H1 (cell line): Measurements from ENCODE around the gene FAM76B. TPM values are rescaled to one million over a fixed set of nuclear protein-coding genes. Genes with fewer than 3 reads are reported as not detected.

Experiments used
- CTCF ChIA-PET: fragments of 300-600 bp; sonication (Branson Sonifier 250); formaldehyde crosslinking; loops from one replicate; lab custom pipeline; 2021; ENCODE audit not compliant: partially characterized antibody; lab: Charles Lee
- POLR2A ChIA-PET: fragments of 300-600 bp; sonication (Branson Sonifier 250); formaldehyde crosslinking; loops from one replicate; lab custom pipeline; 2021; ENCODE audit warnings: inconsistent platforms; ENCODE audit not compliant: partially characterized antibody; lab: Charles Lee
- DNase-seq, 2 experiments: peaks; one replicate each; pipeline versions ENCODE4 v3.0.0 to v3.0.0-alpha.2; 2010 to 2022; ENCODE audit warnings: low spot score in 2 of 2, low read depth in 1 of 2, mixed read lengths in 1 of 2
- FAIRE-seq: peaks from 2 replicates; lab custom pipeline; 2011; peaks lifted over from hg19 to GRCh38; lab: Jason Lieb, UNC
- H2AFZ ChIP-seq: 2 replicates; pipeline ENCODE4 v1.8.1; 2012; ENCODE audit warnings: low read length, inconsistent platforms
- H2AK5ac ChIP-seq: 2 replicates; pipeline ENCODE4 v1.6.1; 2013; ENCODE audit warnings: low read depth, low read length
- H2BK120ac ChIP-seq: replicated peaks from 2 replicates; pipeline ENCODE3; 2013; ENCODE audit warnings: low read depth, low read length, inconsistent platforms
- H2BK12ac ChIP-seq: 2 replicates; pipeline ENCODE4 v1.6.1; 2013; ENCODE audit warnings: low read depth, low read length
- H2BK15ac ChIP-seq: 2 replicates; pipeline ENCODE4 v1.6.1; 2013; ENCODE audit warnings: low read length
- H2BK20ac ChIP-seq: 2 replicates; pipeline ENCODE4 v1.6.1; 2013; ENCODE audit warnings: low read length
- H2BK5ac ChIP-seq: 2 replicates; pipeline ENCODE4 v1.6.1; 2013; ENCODE audit warnings: low read depth, low read length
- H3K14ac ChIP-seq: 2 replicates; pipeline ENCODE4 v1.6.1; 2013; ENCODE audit warnings: inconsistent platforms; ENCODE audit not compliant: insufficient read length
- H3K18ac ChIP-seq: 2 replicates; pipeline ENCODE4 v1.6.1; 2013; ENCODE audit warnings: low read length; ENCODE audit errors: extremely low read depth
- H3K23ac ChIP-seq: 2 replicates; pipeline ENCODE4 v1.6.1; 2013; ENCODE audit warnings: inconsistent platforms; ENCODE audit not compliant: insufficient read length
- H3K23me2 ChIP-seq: 2 replicates; pipeline ENCODE4 v1.6.1; 2013; ENCODE audit warnings: low read depth, low read length
- H3K27ac ChIP-seq: 2 replicates; pipeline ENCODE4 v1.6.1; 2011; ENCODE audit warnings: low read depth, low read length, inconsistent platforms
- H3K27me3 ChIP-seq, 4 experiments: replicated peaks in 1 of 4; 1 replicate in 1 of 4; 2 replicates in 3 of 4; pipeline versions ENCODE4 v1.6.1 to v1.8.1; 2011 to 2013; ENCODE audit warnings: low read length in 3 of 4, mild to moderate bottlenecking in 3 of 4, inconsistent platforms in 2 of 4, mixed read lengths in 2 of 4, moderate library complexity in 1 of 4; ENCODE audit not compliant: control insufficient read depth in 3 of 4, insufficient read depth in 3 of 4; ENCODE audit errors: extremely low read depth in 1 of 4
- H3K36me3 ChIP-seq, 4 experiments: 2 replicates each; pipeline versions ENCODE4 v1.6.1 to v1.8.1; 2011 to 2013; ENCODE audit warnings: mild to moderate bottlenecking in 4 of 4, low read length in 3 of 4, moderate library complexity in 2 of 4, control low read depth in 1 of 4, inconsistent platforms in 1 of 4; ENCODE audit not compliant: insufficient read depth in 4 of 4, control insufficient read depth in 2 of 4
- H3K4ac ChIP-seq: replicated peaks from 2 replicates; pipeline ENCODE3; 2013; ENCODE audit warnings: low read length, low read depth, mixed read lengths, inconsistent platforms; ENCODE audit not compliant: insufficient read length
- H3K4me1 ChIP-seq, 4 experiments: replicated peaks in 1 of 4; 1 replicate in 1 of 4; 2 replicates in 3 of 4; pipeline versions ENCODE4 v1.6.1 to v1.8.1; 2011 to 2013; ENCODE audit warnings: low read length in 3 of 4, inconsistent platforms in 2 of 4, mixed read lengths in 1 of 4; ENCODE audit not compliant: insufficient read depth in 4 of 4, control insufficient read depth in 3 of 4
- H3K4me2 ChIP-seq, 2 experiments: 2 replicates each; pipeline versions ENCODE4 v1.6.1 to v1.8.1; 2011 to 2013; ENCODE audit warnings: low read depth in 2 of 2, low read length in 2 of 2, control low read depth in 1 of 2, inconsistent platforms in 1 of 2, mild to moderate bottlenecking in 1 of 2; ENCODE audit not compliant: insufficient read depth in 1 of 2
- H3K4me3 ChIP-seq, 4 experiments: fragments of 200-600, 300-600 bp in 1 of 4; sonication (generic), shearing (Covaris generic), sonication (Bioruptor Twin) in 1 of 4; 2 replicates each; pipeline versions ENCODE4 v1.5.1 to v1.8.1; 2011 to 2016; ENCODE audit warnings: low read length in 4 of 4, low read depth in 3 of 4, control low read depth in 2 of 4, inconsistent platforms in 2 of 4, mild to moderate bottlenecking in 2 of 4, mixed read lengths in 1 of 4, moderate library complexity in 1 of 4; ENCODE audit not compliant: insufficient read depth in 2 of 4; ENCODE audit errors: extremely low read depth in 1 of 4
- H3K56ac ChIP-seq: replicated peaks from 2 replicates; pipeline ENCODE3; 2013; ENCODE audit warnings: low read depth, mild to moderate bottlenecking, mixed read lengths, low read length, inconsistent platforms; ENCODE audit not compliant: insufficient read length
- H3K79me1 ChIP-seq: 2 replicates; pipeline ENCODE4 v1.6.1; 2013; ENCODE audit warnings: low read depth, low read length, control low read depth
- H3K79me2 ChIP-seq, 2 experiments: 2 replicates each; pipeline versions ENCODE4 v1.6.1 to v1.8.1; 2012 to 2013; ENCODE audit warnings: low read length in 2 of 2, mild to moderate bottlenecking in 2 of 2, inconsistent platforms in 1 of 2; ENCODE audit not compliant: insufficient read depth in 2 of 2, control insufficient read depth in 1 of 2
- H3K9ac ChIP-seq, 4 experiments: replicated peaks in 1 of 4; 1 replicate in 1 of 4; 2 replicates in 3 of 4; pipeline versions ENCODE4 v1.6.1 to v1.8.1; 2011 to 2013; ENCODE audit warnings: low read depth in 3 of 4, low read length in 3 of 4, control low read depth in 2 of 4, mild to moderate bottlenecking in 2 of 4, moderate library complexity in 2 of 4, inconsistent platforms in 1 of 4; ENCODE audit errors: extremely low read depth in 1 of 4
- H3K9me3 ChIP-seq, 2 experiments: 2 replicates each; pipeline versions ENCODE4 v1.6.1 to v1.8.1; 2012 to 2013; ENCODE audit warnings: mild to moderate bottlenecking in 2 of 2, moderate library complexity in 2 of 2, control low read depth in 1 of 2, inconsistent platforms in 1 of 2, low read depth in 1 of 2, low read length in 1 of 2, mixed read lengths in 1 of 2; ENCODE audit not compliant: insufficient read depth in 2 of 2
- H4K20me1 ChIP-seq, 2 experiments: replicated peaks in 1 of 2; 2 replicates each; pipeline versions ENCODE3 to v1.8.1; 2011 to 2013; ENCODE audit warnings: inconsistent platforms in 2 of 2, low read length in 2 of 2, mild to moderate bottlenecking in 1 of 2; ENCODE audit not compliant: insufficient read depth in 2 of 2, control insufficient read depth in 1 of 2
- H4K5ac ChIP-seq: 2 replicates; pipeline ENCODE4 v1.6.1; 2013; ENCODE audit warnings: low read length, low read depth, mixed read lengths, inconsistent platforms; ENCODE audit not compliant: insufficient read length
- H4K8ac ChIP-seq: 2 replicates; pipeline ENCODE4 v1.8.0; 2013; ENCODE audit warnings: mild to moderate bottlenecking, moderate library complexity, low read length, inconsistent platforms; ENCODE audit not compliant: insufficient read depth; ENCODE audit errors: extremely low read depth
- H4K91ac ChIP-seq: replicated peaks from 2 replicates; pipeline ENCODE3; 2013; ENCODE audit warnings: low read length, mixed read lengths, inconsistent platforms; ENCODE audit not compliant: insufficient read length
- EZH2 ChIP-seq: fragments of 200-600 bp; sonication (generic); IDR thresholded peaks from 2 replicates; pipeline ENCODE4 v1.7.1; 2012; ENCODE audit warnings: low read depth, mild to moderate bottlenecking, moderate library complexity, low read length, inconsistent platforms; ENCODE audit not compliant: severe bottlenecking
- WGBS, 2 experiments: shearing (Covaris generic) in 1 of 2; methylation state at CpG; one replicate each; pipeline versions ENCODE4 v1.1.6 to v1.1.7; 2013 to 2015; ENCODE audit warnings: low lambda C conversion rate in 2 of 2, mixed read lengths in 2 of 2, inconsistent platforms in 1 of 2, low coverage in 1 of 2, missing lambda C conversion rate in 1 of 2; ENCODE audit not compliant: insufficient replicate concordance in 2 of 2, insufficient coverage in 1 of 2, insufficient read length in 1 of 2; ENCODE audit errors: extremely low coverage in 1 of 2, missing lambda C conversion rate in 1 of 2; 5-methylcytosine and 5-hydroxymethylcytosine counted together
- polyA plus RNA-seq, 7 experiments: library from polyadenylated mRNA; depleted of rRNA in 3 of 7; stranded (reverse) in 5 of 7; unstranded in 2 of 7; fragments of >200 nt in 5 of 7; fragments of 200-250 nt in 2 of 7; gene quantifications; 1 replicate in 5 of 7; 2 replicates in 1 of 7; 4 replicates in 1 of 7; pipeline versions ENCODE4 v1.2.1 to v1.2.3, GENCODE V29; 2011 to 2013; ENCODE audit warnings: missing spikeins in 2 of 7, mixed read lengths in 2 of 7
- total RNA-seq: library from RNA; stranded (reverse); fragmentation: NEBNext Ultra II Directional; extraction: Animal tissue kit (Norgen Biotek cat#: 25700); gene quantifications from 2 replicates; pipeline ENCODE4 v1.2.1, GENCODE V29; 2021

The FAM76B gene
- total and polyA plus RNA-seq, 2 of the 8 experiments (the other 6 are each of a cell fraction or from before 2014, with no cell fraction given), result 11.0 to 22.3 TPM

DNA sequence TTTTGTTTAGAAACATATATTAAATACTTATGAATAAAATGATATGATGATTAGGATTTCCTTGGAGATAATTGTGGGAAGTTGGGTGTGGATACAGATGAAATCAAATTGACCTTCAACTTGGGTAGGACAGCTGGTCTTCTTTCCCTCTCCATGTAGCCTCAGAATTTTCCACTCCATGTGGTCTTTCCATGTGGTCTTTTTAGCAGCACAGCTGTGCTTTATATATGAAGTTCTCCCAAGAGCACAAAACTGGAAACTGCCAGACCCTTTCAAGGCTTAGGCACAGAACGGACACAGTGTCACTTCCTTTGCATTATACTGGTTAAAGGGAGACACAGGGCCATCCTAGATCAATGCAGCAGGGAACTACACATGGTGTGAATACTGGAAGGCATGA lies 28.6 kb downstream of the FAM76B start:
- Histone ChIP-seq H2AK5ac (no peak overlapping the region), H3K79me2 (no peaks in the 10 kb centered on the region), H4K5ac (no peak overlapping the region), H2BK5ac (no peak overlapping the region), H3K18ac (no peak overlapping the region), H3K9ac (no peak overlapping the region), H3K36me3 (no peaks in the 10 kb centered on the region), H3K23ac (no peak overlapping the region), H2BK20ac (no peak overlapping the region), H3K9me3 (no peaks in the 10 kb centered on the region), H4K20me1 (no peaks in the 10 kb centered on the region), H3K27me3 (no peaks in the 10 kb centered on the region; a peak in 1 of 7 replicates), H4K91ac (no peak overlapping the region), H3K4me2 (no peak overlapping the region), H3K4ac (no peak overlapping the region), H4K8ac (no peak overlapping the region), H3K23me2 (no peaks in the 10 kb centered on the region), H2BK120ac (no peak overlapping the region), H2BK12ac (no peak overlapping the region), H2BK15ac (no peak overlapping the region), H3K14ac (no peak overlapping the region), H2AFZ (no peak overlapping the region), H3K4me1 (no peaks in the 10 kb centered on the region), H3K79me1 (no peaks in the 10 kb centered on the region), H3K4me3 (no peak overlapping the region), H3K27ac (no peak overlapping the region), H3K56ac (no peak overlapping the region)
- WGBS, 2 experiments, result 93% methylated on average over 1 of the region's 1 CpG; no CpG with 5 or more reads in 1 of the 2 experiments
- FAIRE-seq (no peak), DNase-seq (no peak)
- POLR2A ChIA-PET, result no interaction called here
- CTCF ChIA-PET, result interaction anchor here (0.6 to 10.4 kb wide), 10 partner anchors 10 to 691 kb away, joined by 3 to 266 read pairs (median 4); no protein-coding TSS in a partner anchor
- TF ChIP-seq EZH2, result no peak
